IMR-90 (cell line): ENCODE results near the gene FAM83C. TPM values are rescaled to one million over a fixed set of nuclear protein-coding genes. Genes with fewer than 3 reads are reported as not detected.
A peak's percentile ranks its signal among the peaks of the same experiment; 100 is the strongest.

Experiments used
- ATAC-seq: fragments of 200-7000 bp; cut with Tn5 transposase; 2 replicates; pipeline ENCODE4 v1.9.1; 2020; ENCODE audit warnings: low read depth, mild to moderate bottlenecking, moderate library complexity
- BruUV-seq: library from RNA; stranded (reverse); fragments of 400-500 nt; replicated peaks from 2 replicates; lab custom pipeline; 2021; lab: Mats Ljungman, UMichigan
- CTCF ChIA-PET: fragments of 300-600 bp; formaldehyde crosslinking; extraction: SDS; loops from one replicate; lab custom pipeline; 2021; ENCODE audit warnings: antibody characterized with exemption; lab: Yijun Ruan, JAX
- POLR2A ChIA-PET: fragments of 300-600 bp; sonication (Branson Sonifier 250); formaldehyde crosslinking; loops from one replicate; lab custom pipeline; 2022; ENCODE audit warnings: antibody characterized with exemption; ENCODE audit not compliant: unreplicated experiment; lab: Charles Lee
- DNase-seq: peaks from one replicate; pipeline ENCODE4 v3.0.0; 2013
- H2AFZ ChIP-seq: replicated peaks from 2 replicates; pipeline ENCODE3; 2013; ENCODE audit warnings: low read length, mild to moderate bottlenecking; ENCODE audit not compliant: poor library complexity
- H2AK5ac ChIP-seq: 2 replicates; pipeline ENCODE4 v1.6.1; 2013; ENCODE audit warnings: low read depth, low read length, inconsistent platforms
- H2AK9ac ChIP-seq: replicated peaks from 2 replicates; pipeline ENCODE3; 2013; ENCODE audit warnings: mild to moderate bottlenecking, low read depth, low read length, moderate library complexity; ENCODE audit not compliant: poor library complexity
- H2BK120ac ChIP-seq: 2 replicates; pipeline ENCODE4 v1.6.1; 2013; ENCODE audit warnings: low read depth, low read length, inconsistent platforms
- H2BK15ac ChIP-seq: 3 replicates; pipeline ENCODE4 v1.6.1; 2013; ENCODE audit warnings: low read depth, low read length, inconsistent platforms
- H2BK20ac ChIP-seq: 2 replicates; pipeline ENCODE4 v1.6.1; 2013; ENCODE audit warnings: low read depth, mild to moderate bottlenecking, inconsistent platforms, low read length, moderate library complexity
- H2BK5ac ChIP-seq: 2 replicates; pipeline ENCODE4 v1.6.1; 2013; ENCODE audit warnings: mild to moderate bottlenecking, low read depth, low read length, inconsistent platforms; ENCODE audit not compliant: poor library complexity, severe bottlenecking
- H3K14ac ChIP-seq: replicated peaks from 2 replicates; pipeline ENCODE4 v1.6.1; 2013; ENCODE audit warnings: low read depth, low read length, inconsistent platforms
- H3K18ac ChIP-seq: 2 replicates; pipeline ENCODE4 v1.6.1; 2013; ENCODE audit warnings: low read depth, low read length, control low read depth
- H3K23ac ChIP-seq: 2 replicates; pipeline ENCODE4 v1.6.1; 2013; ENCODE audit warnings: low read depth, low read length, inconsistent platforms
- H3K27ac ChIP-seq: 2 replicates; pipeline ENCODE4 v1.5.1; 2013; ENCODE audit warnings: mild to moderate bottlenecking, control low read depth, low read length; ENCODE audit not compliant: insufficient read depth
- H3K27me3 ChIP-seq: 2 replicates; pipeline ENCODE4 v1.6.1; 2013; ENCODE audit warnings: low read length; ENCODE audit not compliant: control insufficient read depth, insufficient read depth
- H3K36me3 ChIP-seq: 2 replicates; pipeline ENCODE4 v1.6.1; 2013; ENCODE audit warnings: low read length, mixed read lengths; ENCODE audit not compliant: control insufficient read depth, insufficient read depth
- H3K4ac ChIP-seq: 2 replicates; pipeline ENCODE4 v1.6.1; 2013; ENCODE audit warnings: low read depth, low read length, inconsistent platforms
- H3K4me1 ChIP-seq: 2 replicates; pipeline ENCODE4 v1.6.1; 2013; ENCODE audit warnings: low read length, mixed read lengths; ENCODE audit not compliant: control insufficient read depth, insufficient read depth
- H3K4me2 ChIP-seq: 2 replicates; pipeline ENCODE4 v1.6.1; 2013; ENCODE audit warnings: low read depth, mild to moderate bottlenecking, control low read depth, low read length, moderate library complexity
- H3K4me3 ChIP-seq: 2 replicates; pipeline ENCODE4 v1.5.1; 2013; ENCODE audit warnings: low read depth, mild to moderate bottlenecking, control low read depth, low read length, moderate library complexity; ENCODE audit not compliant: insufficient read depth
- H3K56ac ChIP-seq: 2 replicates; pipeline ENCODE4 v1.6.1; 2013; ENCODE audit warnings: low read length, inconsistent platforms; ENCODE audit not compliant: insufficient read depth; ENCODE audit errors: extremely low read depth
- H3K79me1 ChIP-seq, 2 experiments: 2 replicates each; pipeline ENCODE4 v1.6.1; 2013; ENCODE audit warnings: low read length in 2 of 2, inconsistent platforms in 1 of 2, low read depth in 1 of 2
- H3K9ac ChIP-seq: 2 replicates; pipeline ENCODE4 v1.6.1; 2013; ENCODE audit warnings: low read depth, low read length, control low read depth
- H3K9me1 ChIP-seq: 2 replicates; pipeline ENCODE4 v1.6.1; 2013; ENCODE audit warnings: low read length, inconsistent platforms; ENCODE audit not compliant: insufficient read depth
- H3K9me3 ChIP-seq: 2 replicates; pipeline ENCODE4 v1.6.1; 2013; ENCODE audit warnings: low read length; ENCODE audit not compliant: control insufficient read depth, insufficient read depth
- H4K20me1 ChIP-seq: 2 replicates; pipeline ENCODE4 v1.6.1; 2013; ENCODE audit warnings: low read length, inconsistent platforms; ENCODE audit not compliant: insufficient read depth
- H4K5ac ChIP-seq: 2 replicates; pipeline ENCODE4 v1.6.1; 2013; ENCODE audit warnings: mild to moderate bottlenecking, low read depth, low read length, control low read depth
- H4K8ac ChIP-seq, 2 experiments: 2 replicates each; pipeline ENCODE4 v1.6.1; 2013; ENCODE audit warnings: low read depth in 2 of 2, low read length in 2 of 2, control low read depth in 1 of 2, inconsistent platforms in 1 of 2
- H4K91ac ChIP-seq: 2 replicates; pipeline ENCODE4 v1.6.1; 2013; ENCODE audit warnings: low read depth, low read length, inconsistent platforms; ENCODE audit not compliant: insufficient read depth
- FOS ChIP-seq: fragments of 150-350 bp; IDR thresholded peaks from 2 replicates; pipeline ENCODE4 v1.6.1; 2016; ENCODE audit warnings: low read depth, low read length
- MAFK ChIP-seq: IDR thresholded peaks from 2 replicates; pipeline ENCODE4 v1.6.1; 2012; ENCODE audit warnings: low read depth, low read length, improper control_type of control experiment
- RFX5 ChIP-seq: IDR thresholded peaks from 2 replicates; pipeline ENCODE4 v1.8.0; 2012; ENCODE audit warnings: low read depth, mild to moderate bottlenecking, low read length, moderate library complexity
- SMC3 ChIP-seq: fragments of 150-350 bp; IDR thresholded peaks from 2 replicates; pipeline ENCODE4 v1.6.1; 2016; ENCODE audit warnings: low read depth, mild to moderate bottlenecking, antibody characterized with exemption, low read length, moderate library complexity
- WGBS, 2 experiments: methylation state at CpG; one replicate each; pipeline versions ENCODE4 v1.1.5 to v1.1.7; 2013; ENCODE audit warnings: missing lambda C conversion rate in 2 of 2; ENCODE audit not compliant: insufficient read length in 1 of 2; ENCODE audit errors: extremely low coverage in 2 of 2; 5-methylcytosine and 5-hydroxymethylcytosine counted together
- dilution Hi-C: fragments of 300-500 bp; cut with HindIII; formaldehyde crosslinking; loops from one replicate; pipeline ENCODE4 v1.14.3; 2018; ENCODE audit warnings: low sequenced_read_pairs; ENCODE audit not compliant: unreplicated experiment
- in situ Hi-C: fragments of 300-500 bp; cut with MboI; formaldehyde crosslinking; loops from 3 replicates; pipeline ENCODE4 v1.14.3; 2019; ENCODE audit warnings: low sequenced_read_pairs, inconsistent platforms, mixed read lengths
- intact Hi-C: fragments of 100-400 bp; cut with micrococcal nuclease; formaldehyde crosslinking; loops from 2 replicates; pipeline ENCODE4 v1.10.0; 2022
- polyA plus RNA-seq, 3 experiments: library from polyadenylated mRNA; depleted of rRNA; stranded (reverse); fragments of >200 nt; gene quantifications; 2 replicates each; pipeline ENCODE4 v1.2.3, GENCODE V29; 2012; ENCODE audit warnings: low replicate concordance in 1 of 3
- total RNA-seq: library from RNA; depleted of rRNA; stranded (reverse); fragments of >200 nt; gene quantifications from 2 replicates; pipeline ENCODE4 v1.2.3, GENCODE V29; 2012
- TF ChIP-seq, protein P1 (sequence below): fragments of 150-350 bp; IDR thresholded peaks from 2 replicates; pipeline ENCODE4 v1.6.1; 2016; ENCODE audit warnings: low read depth, mild to moderate bottlenecking, low read length, moderate library complexity, borderline replicate concordance

The FAM83C gene
- total and polyA plus RNA-seq, 2 of the 4 experiments (the other 2 are of a cell fraction): 0.02 TPM; not detected in 1

DNA sequence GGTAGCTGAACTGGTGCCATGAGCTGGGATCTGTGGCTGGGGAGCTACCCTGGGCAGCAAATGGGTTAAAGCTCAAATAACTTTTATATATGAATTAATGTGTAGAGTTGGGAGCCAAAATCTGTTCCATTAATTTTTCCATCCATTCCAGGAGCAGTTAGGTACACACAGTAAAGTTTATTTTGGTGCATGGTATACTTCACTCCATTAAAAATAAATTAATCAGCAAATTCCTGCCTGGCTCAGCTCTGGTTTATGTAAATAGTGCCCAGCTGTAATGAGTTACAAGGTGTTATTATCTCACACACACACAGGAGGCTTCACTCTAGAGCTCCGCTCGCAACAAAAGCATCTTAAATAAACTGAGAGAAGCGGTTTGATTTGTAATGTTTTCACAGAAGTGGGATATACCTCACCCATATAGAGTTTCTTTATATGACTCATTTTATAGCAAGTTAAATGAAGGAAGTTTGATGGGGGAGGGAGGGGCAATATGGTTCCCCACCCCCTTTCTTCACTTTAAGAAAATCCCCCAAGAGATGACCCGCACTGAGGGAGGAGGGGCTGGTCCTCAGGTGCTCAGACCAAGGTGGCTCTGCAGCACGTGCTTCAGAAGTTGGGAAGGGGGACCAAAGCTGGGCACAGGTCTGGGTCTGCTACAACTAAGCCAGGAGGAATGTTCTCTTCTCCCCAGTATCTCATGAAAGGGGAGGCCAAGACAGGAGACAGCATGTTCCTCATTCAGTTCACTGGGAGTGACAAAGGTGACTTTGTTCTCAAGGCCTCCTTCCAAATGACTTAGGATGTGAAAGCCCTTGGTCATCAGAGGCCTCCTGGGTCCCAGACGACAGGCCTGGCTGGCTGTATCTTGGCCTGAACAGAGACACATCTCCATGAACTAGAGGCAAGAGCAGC is 10.5 kb upstream of the FAM83C start:
- TF ChIP-seq, protein P1, sequence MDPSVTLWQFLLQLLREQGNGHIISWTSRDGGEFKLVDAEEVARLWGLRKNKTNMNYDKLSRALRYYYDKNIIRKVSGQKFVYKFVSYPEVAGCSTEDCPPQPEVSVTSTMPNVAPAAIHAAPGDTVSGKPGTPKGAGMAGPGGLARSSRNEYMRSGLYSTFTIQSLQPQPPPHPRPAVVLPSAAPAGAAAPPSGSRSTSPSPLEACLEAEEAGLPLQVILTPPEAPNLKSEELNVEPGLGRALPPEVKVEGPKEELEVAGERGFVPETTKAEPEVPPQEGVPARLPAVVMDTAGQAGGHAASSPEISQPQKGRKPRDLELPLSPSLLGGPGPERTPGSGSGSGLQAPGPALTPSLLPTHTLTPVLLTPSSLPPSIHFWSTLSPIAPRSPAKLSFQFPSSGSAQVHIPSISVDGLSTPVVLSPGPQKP: no peak
- TF ChIP-seq MAFK: peak; percentile 54; the same call in 1 of the 2 replicates
- no peak for TF ChIP-seq RFX5
- TF ChIP-seq FOS: peak; percentile 45; the same call in 1 of the 2 replicates
- no peak for TF ChIP-seq SMC3
- 67% methylated on average over 1 of the region's 6 CpGs; no CpG with 5 or more reads in 1 of the 2 experiments for WGBS, 2 experiments
- H4K20me1 ChIP-seq: no peaks in the 10 kb centered on the region
- H4K5ac ChIP-seq: peak overlapping the region; percentile 84
- intact Hi-C loops (loop anchor here (5.0 kb wide), 1 partner anchor 70 kb away; no protein-coding TSS in a partner anchor), in situ Hi-C loops (no loop called here), dilution Hi-C loops (no loop called here)
- POLR2A ChIA-PET: interaction anchor here (0.6 kb wide), 1 partner anchor 174 kb away, joined by 3 read pairs; no protein-coding TSS in a partner anchor
- ATAC-seq: peak; percentile 11
- peak overlapping the region; percentile 94 for H4K91ac ChIP-seq
- peak overlapping the region; percentile 82 for H3K14ac ChIP-seq
- H2BK120ac ChIP-seq: peak overlapping the region; percentile 96
- no peaks in the 10 kb centered on the region for H3K36me3 ChIP-seq
- H2BK15ac ChIP-seq: peak overlapping the region; percentile 59; the same call in 2 of the 3 replicates
- peak overlapping the region; percentile 95 for H2AK5ac ChIP-seq
- H2AFZ ChIP-seq: peak overlapping the region; percentile 78
- H3K23ac ChIP-seq: peak overlapping the region; percentile 83
- no peaks in the 10 kb centered on the region for H3K9me3 ChIP-seq
- DNase-seq: peak; percentile 88
- peak overlapping the region; percentile 89 for H2BK5ac ChIP-seq
- H3K4me2 ChIP-seq: peak overlapping the region; percentile 13
- H3K4me3 ChIP-seq: no peak overlapping the region
- peaks cover 52% of the 10 kb centered on the region for H3K4me1 ChIP-seq
- peak overlapping the region; percentile 53; the same call in 1 of the 2 replicates for H3K56ac ChIP-seq
- BruUV-seq: no TSS peak
- peak overlapping the region; percentile 4; the same call in 1 of the 2 replicates for H3K9ac ChIP-seq
- peaks cover 45% of the 10 kb centered on the region for H3K9me1 ChIP-seq
- peak overlapping the region; percentile 9 to 95 for H4K8ac ChIP-seq
- CTCF ChIA-PET: interaction anchor here (0.5 to 2.5 kb wide), 7 partner anchors 42 to 145 kb away, joined by 3 to 9 read pairs (median 3); partner anchors contain the start of gene GDF5
- peak overlapping the region; percentile 78 for H3K18ac ChIP-seq
- peak overlapping the region; percentile 95 for H3K4ac ChIP-seq
- H2AK9ac ChIP-seq: peak overlapping the region; percentile 85
- no peaks in the 10 kb centered on the region for H3K27me3 ChIP-seq
- H2BK20ac ChIP-seq: peak overlapping the region; percentile 87
- H3K27ac ChIP-seq: peak overlapping the region; percentile 85
- peaks cover 0 to 39% of the 10 kb centered on the region in 2 experiments; a peak in 2 of 4 replicates for H3K79me1 ChIP-seq
